Kidney (tissue), 14 donors: ENCODE data around the gene XDH. TPM values are rescaled to one million over a fixed set of nuclear protein-coding genes. Genes with fewer than 3 reads are reported as not detected.

Source experiments
- DNase-seq, 5 donors: peaks; one replicate each; pipeline ENCODE4 v3.0.0-alpha.2; 2013 to 2020
- FAIRE-seq: peaks from 2 replicates; lab custom pipeline; 2012; peaks lifted over from hg19 to GRCh38; lab: Jason Lieb, UNC
- H3K27ac ChIP-seq, 2 donors: one replicate each; pipeline ENCODE4 v1.7.0; 2013; ENCODE audit warnings: low read depth in 2 of 2, low read length in 2 of 2, inconsistent platforms in 1 of 2
- H3K27me3 ChIP-seq: one replicate; pipeline ENCODE4 v1.7.1; 2013; ENCODE audit warnings: low read length, inconsistent platforms; ENCODE audit not compliant: control insufficient read depth, insufficient read depth
- H3K36me3 ChIP-seq, 3 donors: one replicate each; pipeline versions ENCODE4 v1.7.0 to v1.7.1; 2013; ENCODE audit warnings: low read length in 3 of 3, control low read depth in 1 of 3, inconsistent platforms in 1 of 3; ENCODE audit not compliant: insufficient read depth in 3 of 3, control insufficient read depth in 2 of 3
- H3K4me1 ChIP-seq, 3 donors: one replicate each; pipeline versions ENCODE4 v1.7.0 to v1.7.1; 2013; ENCODE audit warnings: low read length in 3 of 3, inconsistent platforms in 1 of 3, low read depth in 1 of 3; ENCODE audit not compliant: control insufficient read depth in 2 of 3, insufficient read depth in 2 of 3
- H3K4me3 ChIP-seq, 3 donors: one replicate each; pipeline versions ENCODE4 v1.7.0 to v1.8.1; 2013; ENCODE audit warnings: low read length in 3 of 3, control low read depth in 1 of 3, inconsistent platforms in 1 of 3
- H3K9ac ChIP-seq, 3 donors: one replicate each; pipeline versions ENCODE4 v1.7.0 to v1.7.1; 2013; ENCODE audit warnings: low read length in 3 of 3, control low read depth in 1 of 3, inconsistent platforms in 1 of 3
- H3K9me3 ChIP-seq, 3 donors: one replicate each; pipeline versions ENCODE4 v1.7.0 to v1.7.1; 2013; ENCODE audit warnings: low read length in 3 of 3, control low read depth in 1 of 3, inconsistent platforms in 1 of 3; ENCODE audit not compliant: control insufficient read depth in 2 of 3, insufficient read depth in 1 of 3
- CTCF ChIP-seq: IDR thresholded peaks from 3 replicates; pipeline ENCODE4 v1.5.1; 2012; ENCODE audit warnings: mild to moderate bottlenecking, moderate library complexity, borderline replicate concordance; ENCODE audit not compliant: insufficient read depth; ENCODE audit errors: extremely low read depth
- intact Hi-C: fragments of 100-400 bp; cut with DNase I; formaldehyde crosslinking; loops from one replicate; pipeline ENCODE4 v1.11.1; 2022
- polyA plus RNA-seq: library from polyadenylated mRNA; stranded (reverse); fragments of 350-450 nt; fragmentation: Illumina TruSeq; extraction: RNeasy Lipid Tissue Mini Kit (QIAGEN cat#74804); gene quantifications from one replicate; pipeline ENCODE4 v1.2.3, GENCODE V29; 2014; ENCODE audit warnings: low read depth, low replicate concordance; ENCODE audit not compliant: insufficient read depth
- total RNA-seq: library from RNA; stranded (reverse); fragmentation: NEBNext Ultra II Directional; extraction: Animal tissue kit (Norgen Biotek cat#: 25700); gene quantifications from one replicate; pipeline ENCODE4 v1.2.1, GENCODE V29; 2021
- donor health status: control.
- donor health status: control.
- donor health status: control.
- donor health status: control.
- donor health status: control.
- donor health status: DM: yes; HTN: yes; CAD: no.
- donor health status: Normal renal cell carcinoma (clear cell type).

XDH gene
- total and polyA plus RNA-seq, 2 donors from 2014 or later, result 3.1 TPM; not detected in 1

DNA sequence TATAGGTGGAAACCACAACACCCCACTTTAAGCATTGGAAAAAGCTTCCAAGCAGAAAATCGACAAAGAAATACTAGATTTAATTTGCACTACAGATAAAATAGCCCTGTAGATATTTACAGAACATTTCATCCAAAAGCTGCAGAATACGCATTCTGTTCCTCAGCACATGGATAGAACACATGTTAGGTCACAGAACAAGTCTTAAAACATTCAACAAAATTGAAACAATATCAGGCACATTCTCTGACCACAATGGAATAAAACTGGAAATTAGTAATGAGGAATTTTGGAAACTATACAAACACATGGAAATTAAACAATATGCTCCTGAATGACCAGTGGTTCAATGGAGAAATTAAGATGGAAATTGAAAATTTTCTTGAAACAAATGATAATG is 27.8 kb upstream of the XDH start:
- no peak for TF ChIP-seq CTCF
- intact Hi-C loops, result no loop called here

GRCh38 chr2:31440764-31441163 is 26.2 kb upstream of the XDH start:
- Histone ChIP-seq H3K36me3 (no peaks in the 10 kb centered on the region), H3K9ac (no peak overlapping the region), H3K4me1 (no peaks in the 10 kb centered on the region), H3K27me3 (no peaks in the 10 kb centered on the region), H3K9me3 (peaks cover 0 to 4% (median 0%) of the 10 kb centered on the region in 3 donors), H3K4me3 (no peak overlapping the region), H3K27ac (no peak overlapping the region)
- no peak for DNase-seq
- no peak for TF ChIP-seq CTCF
- intact Hi-C loops, result no loop called here
- no peak for FAIRE-seq

More for the DNA sequence above, 27.8 kb upstream of the XDH start:
- no peaks in the 10 kb centered on the region for H3K36me3 ChIP-seq
- FAIRE-seq (no peak), DNase-seq (no peak)
- H3K27ac ChIP-seq, result no peak overlapping the region
- no peaks in the 10 kb centered on the region for H3K27me3 ChIP-seq
- H3K4me1 ChIP-seq, result no peaks in the 10 kb centered on the region
- peaks cover 0 to 4% (median 0%) of the 10 kb centered on the region in 3 donors for H3K9me3 ChIP-seq
- no peak overlapping the region for H3K9ac ChIP-seq
- H3K4me3 ChIP-seq, result no peak overlapping the region

- DNase-seq, result no peak
- FAIRE-seq, result no peak
- Histone ChIP-seq H3K4me1 (no peaks in the 10 kb centered on the region), H3K4me3 (no peak overlapping the region), H3K9me3 (peaks cover 0 to 2% (median 0%) of the 10 kb centered on the region in 3 donors), H3K27ac (no peak overlapping the region), H3K9ac (no peak overlapping the region), H3K27me3 (no peaks in the 10 kb centered on the region), H3K36me3 (no peaks in the 10 kb centered on the region)
- TF ChIP-seq CTCF, result no peak
- intact Hi-C loops, result no loop called here
Observed at GRCh38 chr2:31434911-31435310, 20.4 kb upstream of the XDH start.

- H3K27me3 ChIP-seq, result no peaks in the 10 kb centered on the region
- no peak overlapping the region for H3K27ac ChIP-seq
- FAIRE-seq, result no peak
- H3K4me1 ChIP-seq, result no peaks in the 10 kb centered on the region
- no peak for DNase-seq
- no peak for TF ChIP-seq CTCF
- intact Hi-C loops, result no loop called here
- no peaks in the 10 kb centered on the region for H3K36me3 ChIP-seq
- no peak overlapping the region for H3K4me3 ChIP-seq
- H3K9me3 ChIP-seq, result peaks cover 0 to 2% (median 0%) of the 10 kb centered on the region in 3 donors
- no peak overlapping the region for H3K9ac ChIP-seq
Observed at GRCh38 chr2:31433541-31433940, 19.0 kb upstream of the XDH start.
